Measurements from ENCODE around the gene KAT7.

KAT7 gene

GRCh38 chr17:49763735-49764558, 24.5 kb upstream of the KAT7 start, which contains the start of gene FAM117A:
FAM117A (minus strand) TSS chr17:49764131; CDS start chr17:49764087, 44 bp downstream.
- peaks cover 34% of the 10 kb centered on the region for H3K27me3 Mint-ChIP-seq (ENCODE audit: low read depth, poor library complexity)
- no peak for TF ChIP-seq CTCF (IDR thresholded peaks at IDR 0.05)
- H3K9me3 Mint-ChIP-seq: peaks cover 4% of the 10 kb centered on the region
- H3K36me3 Mint-ChIP-seq (ENCODE audit: low read depth): no peaks in the 10 kb centered on the region
- DNase-seq: peak; percentile 94
- peaks cover 34% of the 10 kb centered on the region for H3K4me1 Mint-ChIP-seq
- peak within 1 kb of the TSS; percentile 92 for H3K4me3 Mint-ChIP-seq
- H3K27ac Mint-ChIP-seq: peak within 1 kb of the TSS; percentile 74

- peak overlapping the region; percentile 73 for H3K4me3 Mint-ChIP-seq
These were observed 23.8 kb upstream of the KAT7 start for GRCh38 chr17:49764559-49765180.

GRCh38 chr17:49766918-49767530, 21.5 kb upstream of the KAT7 start:
- no peaks in the 10 kb centered on the region for H3K36me3 Mint-ChIP-seq (ENCODE audit: low read depth)
- peaks cover 4% of the 10 kb centered on the region for H3K9me3 Mint-ChIP-seq
- H3K27ac Mint-ChIP-seq: no peak overlapping the region
- no peak for TF ChIP-seq CTCF (IDR thresholded peaks at IDR 0.05)
- no peak overlapping the region for H3K4me3 Mint-ChIP-seq
- H3K27me3 Mint-ChIP-seq (ENCODE audit: low read depth, poor library complexity): peaks cover 46% of the 10 kb centered on the region
- DNase-seq: no peak
- H3K4me1 Mint-ChIP-seq: peaks cover 21% of the 10 kb centered on the region

More at GRCh38 chr17:49764559-49765180, 23.8 kb upstream of the KAT7 start:
- DNase-seq: no peak
- peaks cover 35% of the 10 kb centered on the region for H3K27me3 Mint-ChIP-seq (ENCODE audit: low read depth, poor library complexity)
- peaks cover 34% of the 10 kb centered on the region for H3K4me1 Mint-ChIP-seq
- no peak for TF ChIP-seq CTCF (IDR thresholded peaks at IDR 0.05)
- peaks cover 4% of the 10 kb centered on the region for H3K9me3 Mint-ChIP-seq
- H3K27ac Mint-ChIP-seq: no peak overlapping the region
- no peaks in the 10 kb centered on the region for H3K36me3 Mint-ChIP-seq (ENCODE audit: low read depth)

- TF ChIP-seq CTCF (IDR thresholded peaks at IDR 0.05): no peak
- Mint-ChIP-seq H3K4me1 (peaks cover 10% of the 10 kb centered on the region), H3K27ac (no peak overlapping the region), H3K4me3 (no peak overlapping the region), H3K36me3 (ENCODE audit: low read depth) (no peaks in the 10 kb centered on the region), H3K27me3 (ENCODE audit: low read depth, poor library complexity) (peaks cover 44% of the 10 kb centered on the region), H3K9me3 (no peaks in the 10 kb centered on the region)
- DNase-seq: peak; percentile 36
These were observed 12.8 kb upstream of the KAT7 start for GRCh38 chr17:49775546-49776260.

GRCh38 chr17:49776551-49777300, 11.8 kb upstream of the KAT7 start:
- peaks cover 43% of the 10 kb centered on the region for H3K27me3 Mint-ChIP-seq (ENCODE audit: low read depth, poor library complexity)
- no peak for DNase-seq
- no peaks in the 10 kb centered on the region for H3K9me3 Mint-ChIP-seq
- no peak overlapping the region for H3K4me3 Mint-ChIP-seq
- TF ChIP-seq CTCF (IDR thresholded peaks at IDR 0.05): no peak
- H3K27ac Mint-ChIP-seq: no peak overlapping the region
- no peaks in the 10 kb centered on the region for H3K36me3 Mint-ChIP-seq (ENCODE audit: low read depth)
- peaks cover 10% of the 10 kb centered on the region for H3K4me1 Mint-ChIP-seq
